ENCODE results near the gene HS3ST2.

Gene HS3ST2

GRCh38 chr16:22813948-22814710, at the start of gene HS3ST2:
Gene HS3ST2 (plus strand): TSS chr16:22814162. CDS start chr16:22814611, 449 bp downstream.
- Mint-ChIP-seq H3K4me1 (ENCODE audit: low read depth) (no peaks in the 10 kb centered on the region), H3K27ac (no peak within 1 kb of the TSS), H3K36me3 (ENCODE audit: low read depth) (no peaks in the 10 kb centered on the region), H3K4me3 (no peak within 1 kb of the TSS), H3K9me3 (peaks cover 2% of the 10 kb centered on the region), H3K27me3 (ENCODE audit: low read depth) (peaks cover 41% of the 10 kb centered on the region)

GRCh38 chr16:22764662-22765327, 49.2 kb upstream of the HS3ST2 start:
- Mint-ChIP-seq H3K27me3 (ENCODE audit: low read depth) (no peaks in the 10 kb centered on the region), H3K27ac (no peak overlapping the region), H3K36me3 (ENCODE audit: low read depth) (no peaks in the 10 kb centered on the region), H3K4me1 (ENCODE audit: low read depth) (no peaks in the 10 kb centered on the region), H3K9me3 (no peaks in the 10 kb centered on the region), H3K4me3 (no peak overlapping the region)

GRCh38 chr16:22765479-22765878, 48.5 kb upstream of the HS3ST2 start:
- no peak overlapping the region for H3K27ac Mint-ChIP-seq
- no peaks in the 10 kb centered on the region for H3K9me3 Mint-ChIP-seq
- no peaks in the 10 kb centered on the region for H3K36me3 Mint-ChIP-seq (ENCODE audit: low read depth)
- no peaks in the 10 kb centered on the region for H3K27me3 Mint-ChIP-seq (ENCODE audit: low read depth)
- no peak overlapping the region for H3K4me3 Mint-ChIP-seq
- no peaks in the 10 kb centered on the region for H3K4me1 Mint-ChIP-seq (ENCODE audit: low read depth)

GRCh38 chr16:22770866-22771265, 43.1 kb upstream of the HS3ST2 start:
- Mint-ChIP-seq H3K9me3 (no peaks in the 10 kb centered on the region), H3K36me3 (ENCODE audit: low read depth) (no peaks in the 10 kb centered on the region), H3K27ac (no peak overlapping the region), H3K4me3 (no peak overlapping the region), H3K27me3 (ENCODE audit: low read depth) (peaks cover 9% of the 10 kb centered on the region), H3K4me1 (ENCODE audit: low read depth) (no peaks in the 10 kb centered on the region)

- Mint-ChIP-seq H3K27ac (no peak overlapping the region), H3K27me3 (ENCODE audit: low read depth) (peaks cover 9% of the 10 kb centered on the region), H3K9me3 (no peaks in the 10 kb centered on the region), H3K4me3 (no peak overlapping the region), H3K36me3 (ENCODE audit: low read depth) (no peaks in the 10 kb centered on the region), H3K4me1 (ENCODE audit: low read depth) (no peaks in the 10 kb centered on the region)
These were observed 42.4 kb upstream of the HS3ST2 start for GRCh38 chr16:22771551-22771950.

GRCh38 chr16:22775220-22775922, 38.6 kb upstream of the HS3ST2 start:
- H3K4me3 Mint-ChIP-seq: no peak overlapping the region
- no peak overlapping the region for H3K27ac Mint-ChIP-seq
- no peaks in the 10 kb centered on the region for H3K4me1 Mint-ChIP-seq (ENCODE audit: low read depth)
- no peaks in the 10 kb centered on the region for H3K9me3 Mint-ChIP-seq
- peaks cover 9% of the 10 kb centered on the region for H3K27me3 Mint-ChIP-seq (ENCODE audit: low read depth)
- no peaks in the 10 kb centered on the region for H3K36me3 Mint-ChIP-seq (ENCODE audit: low read depth)

- no peak overlapping the region for H3K27ac Mint-ChIP-seq
- no peaks in the 10 kb centered on the region for H3K36me3 Mint-ChIP-seq (ENCODE audit: low read depth)
- H3K9me3 Mint-ChIP-seq: no peaks in the 10 kb centered on the region
- H3K27me3 Mint-ChIP-seq (ENCODE audit: low read depth): peaks cover 9% of the 10 kb centered on the region
- no peaks in the 10 kb centered on the region for H3K4me1 Mint-ChIP-seq (ENCODE audit: low read depth)
- no peak overlapping the region for H3K4me3 Mint-ChIP-seq
These were observed 32.5 kb upstream of the HS3ST2 start for GRCh38 chr16:22781480-22781879.

- Mint-ChIP-seq H3K9me3 (no peaks in the 10 kb centered on the region), H3K4me3 (no peak overlapping the region), H3K36me3 (ENCODE audit: low read depth) (no peaks in the 10 kb centered on the region), H3K27ac (no peak overlapping the region), H3K4me1 (ENCODE audit: low read depth) (no peaks in the 10 kb centered on the region), H3K27me3 (ENCODE audit: low read depth) (peaks cover 9% of the 10 kb centered on the region)
These were observed 31.6 kb upstream of the HS3ST2 start for GRCh38 chr16:22782314-22782713.

- Mint-ChIP-seq H3K9me3 (no peaks in the 10 kb centered on the region), H3K4me3 (no peak overlapping the region), H3K27me3 (ENCODE audit: low read depth) (peaks cover 9% of the 10 kb centered on the region), H3K4me1 (ENCODE audit: low read depth) (peaks cover 4% of the 10 kb centered on the region), H3K36me3 (ENCODE audit: low read depth) (no peaks in the 10 kb centered on the region), H3K27ac (no peak overlapping the region)
These were observed 29.2 kb upstream of the HS3ST2 start for GRCh38 chr16:22784690-22785214.

GRCh38 chr16:22785552-22785951, 28.4 kb upstream of the HS3ST2 start:
- Mint-ChIP-seq H3K4me1 (ENCODE audit: low read depth) (peaks cover 4% of the 10 kb centered on the region), H3K36me3 (ENCODE audit: low read depth) (no peaks in the 10 kb centered on the region), H3K9me3 (no peaks in the 10 kb centered on the region), H3K27ac (no peak overlapping the region), H3K27me3 (ENCODE audit: low read depth) (peaks cover 9% of the 10 kb centered on the region), H3K4me3 (no peak overlapping the region)

- Mint-ChIP-seq H3K9me3 (no peaks in the 10 kb centered on the region), H3K36me3 (ENCODE audit: low read depth) (no peaks in the 10 kb centered on the region), H3K27me3 (ENCODE audit: low read depth) (peaks cover 10% of the 10 kb centered on the region), H3K4me3 (no peak overlapping the region), H3K27ac (no peak overlapping the region), H3K4me1 (ENCODE audit: low read depth) (peaks cover 4% of the 10 kb centered on the region)
These were observed 27.7 kb upstream of the HS3ST2 start for GRCh38 chr16:22786284-22786683.

GRCh38 chr16:22786691-22787090, 27.3 kb upstream of the HS3ST2 start:
- H3K9me3 Mint-ChIP-seq: no peaks in the 10 kb centered on the region
- no peak overlapping the region for H3K4me3 Mint-ChIP-seq
- no peak overlapping the region for H3K27ac Mint-ChIP-seq
- H3K27me3 Mint-ChIP-seq (ENCODE audit: low read depth): peaks cover 12% of the 10 kb centered on the region
- peaks cover 4% of the 10 kb centered on the region for H3K4me1 Mint-ChIP-seq (ENCODE audit: low read depth)
- H3K36me3 Mint-ChIP-seq (ENCODE audit: low read depth): no peaks in the 10 kb centered on the region

GRCh38 chr16:22787466-22788192, 26.3 kb upstream of the HS3ST2 start:
- no peak overlapping the region for H3K4me3 Mint-ChIP-seq
- H3K27ac Mint-ChIP-seq: no peak overlapping the region
- H3K36me3 Mint-ChIP-seq (ENCODE audit: low read depth): no peaks in the 10 kb centered on the region
- peaks cover 4% of the 10 kb centered on the region for H3K4me1 Mint-ChIP-seq (ENCODE audit: low read depth)
- peaks cover 9% of the 10 kb centered on the region for H3K27me3 Mint-ChIP-seq (ENCODE audit: low read depth)
- no peaks in the 10 kb centered on the region for H3K9me3 Mint-ChIP-seq

GRCh38 chr16:22788193-22788530, 25.8 kb upstream of the HS3ST2 start:
- Mint-ChIP-seq H3K27me3 (ENCODE audit: low read depth) (peaks cover 8% of the 10 kb centered on the region), H3K36me3 (ENCODE audit: low read depth) (no peaks in the 10 kb centered on the region), H3K27ac (no peak overlapping the region), H3K4me3 (no peak overlapping the region), H3K9me3 (no peaks in the 10 kb centered on the region), H3K4me1 (ENCODE audit: low read depth) (peaks cover 4% of the 10 kb centered on the region)

All from T-helper 1 cell treated with Interleukin-12 subunit alpha and Interleukin-12 subunit beta and Interleukin-4 antibody, amounts not matched to agents 30 μg/mL and 1 μg/mL, for 36 hours (primary cell).